Peyer's patch (tissue), 4 donors: Measurements from ENCODE around the gene SCAI. TPM values are rescaled to one million over a fixed set of nuclear protein-coding genes. Genes with fewer than 3 reads are reported as not detected.

Experiments used
- DNase-seq, 3 donors: peaks; one replicate each; pipeline ENCODE4 v3.0.0-alpha.2; 2017 to 2019
- H3K27ac ChIP-seq, 4 donors: fragments of 200-600 bp; sonication (generic); one replicate each; pipeline ENCODE4 v1.5.1; 2016 to 2019
- H3K27me3 ChIP-seq, 2 donors: fragments of 200-600 bp; sonication (generic); one replicate each; pipeline ENCODE4 v1.5.1; 2019
- H3K36me3 ChIP-seq, 3 donors: fragments of 200-600 bp; sonication (generic); one replicate each; pipeline ENCODE4 v1.5.1; 2016 to 2019
- H3K4me1 ChIP-seq, 4 donors: fragments of 200-600 bp; sonication (generic); one replicate each; pipeline ENCODE4 v1.5.1; 2016 to 2019
- H3K4me3 ChIP-seq, 4 donors: fragments of 200-600 bp; sonication (generic); 1 replicate in 3 of 4; 2 replicates in 1 of 4; pipeline ENCODE4 v1.5.1; 2016 to 2019; ENCODE audit warnings: mild to moderate bottlenecking in 1 of 4
- H3K9me3 ChIP-seq, 4 donors: fragments of 200-600 bp; sonication (generic); one replicate each; pipeline ENCODE4 v1.5.1; 2016 to 2019; ENCODE audit warnings: mild to moderate bottlenecking in 1 of 4
- POLR2A ChIP-seq, 2 donors: fragments of 450-650 bp; IDR thresholded peaks; one replicate each; pipeline ENCODE4 v1.5.1; 2017; ENCODE audit warnings: antibody characterized with exemption in 2 of 2, mild to moderate bottlenecking in 2 of 2, moderate library complexity in 2 of 2
- total RNA-seq, 4 donors: library from RNA; depleted of rRNA; stranded (reverse); fragments of >200 nt; gene quantifications; one replicate each; pipeline ENCODE4 v1.1.0, GENCODE V29; 2016
- TF ChIP-seq, protein P1 (sequence below), 6 experiments: fragments of 450-650 bp in 4 of 6; fragments of 200-600 bp in 2 of 6; sonication (generic) in 1 of 6; IDR thresholded peaks; one replicate each; pipeline ENCODE4 v1.5.1; 2017 to 2019; ENCODE audit warnings: antibody characterized with exemption in 6 of 6, mild to moderate bottlenecking in 3 of 6, moderate library complexity in 1 of 6

The SCAI gene
- total RNA-seq, 4 donors from 2014 or later = 8.7 to 32.2 (median 11.7) TPM

DNA sequence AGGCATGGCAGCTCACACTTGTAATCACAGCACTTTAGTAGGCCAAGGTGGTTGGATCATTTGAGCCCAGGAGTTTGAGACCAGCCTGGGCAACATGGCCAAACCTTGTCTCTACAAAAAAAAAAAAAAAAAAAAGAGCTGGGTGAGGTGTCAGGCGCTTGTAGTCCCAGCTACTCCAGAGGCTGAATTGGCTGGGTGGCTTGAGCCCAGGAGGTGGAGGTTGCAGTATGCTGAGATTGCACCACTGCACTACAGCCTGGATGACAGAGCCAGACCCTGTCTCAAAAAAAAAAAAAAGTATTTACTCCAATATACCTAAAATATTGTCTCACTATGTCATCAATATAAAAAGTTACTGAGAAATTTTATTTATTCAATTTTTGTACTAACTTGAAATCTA, 2.8 kb downstream of the SCAI start:
- Histone ChIP-seq H3K4me3 (no peak overlapping the region), H3K9me3 (no peaks in the 10 kb centered on the region), H3K36me3 (no peaks in the 10 kb centered on the region), H3K4me1 (peaks cover 0 to 7% (median 0%) of the 10 kb centered on the region in 4 donors), H3K27ac (no peak overlapping the region), H3K27me3 (no peaks in the 10 kb centered on the region)
- no peak for DNase-seq
- no peak for TF ChIP-seq POLR2A (IDR thresholded peaks at IDR 0.05)

DNA sequence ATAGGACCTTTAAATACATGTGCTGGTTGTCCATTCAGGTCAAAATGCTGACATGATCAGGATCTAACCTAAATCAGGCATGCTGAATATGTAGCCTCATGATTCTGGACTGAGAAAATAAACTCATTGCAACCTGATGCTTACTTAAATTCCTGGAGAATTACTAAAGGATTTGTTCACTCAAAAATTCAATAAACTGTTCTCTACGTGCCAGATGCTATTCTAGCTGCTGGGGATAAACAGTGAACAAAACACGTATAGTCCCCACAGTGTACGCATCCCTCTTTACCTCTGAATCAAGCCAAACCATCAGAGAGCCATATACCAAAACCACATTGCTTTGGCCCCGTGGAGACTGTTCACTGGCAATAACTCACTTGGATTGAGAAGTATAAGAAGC, 6.1 kb downstream of the SCAI start:
- TF ChIP-seq, protein P1, sequence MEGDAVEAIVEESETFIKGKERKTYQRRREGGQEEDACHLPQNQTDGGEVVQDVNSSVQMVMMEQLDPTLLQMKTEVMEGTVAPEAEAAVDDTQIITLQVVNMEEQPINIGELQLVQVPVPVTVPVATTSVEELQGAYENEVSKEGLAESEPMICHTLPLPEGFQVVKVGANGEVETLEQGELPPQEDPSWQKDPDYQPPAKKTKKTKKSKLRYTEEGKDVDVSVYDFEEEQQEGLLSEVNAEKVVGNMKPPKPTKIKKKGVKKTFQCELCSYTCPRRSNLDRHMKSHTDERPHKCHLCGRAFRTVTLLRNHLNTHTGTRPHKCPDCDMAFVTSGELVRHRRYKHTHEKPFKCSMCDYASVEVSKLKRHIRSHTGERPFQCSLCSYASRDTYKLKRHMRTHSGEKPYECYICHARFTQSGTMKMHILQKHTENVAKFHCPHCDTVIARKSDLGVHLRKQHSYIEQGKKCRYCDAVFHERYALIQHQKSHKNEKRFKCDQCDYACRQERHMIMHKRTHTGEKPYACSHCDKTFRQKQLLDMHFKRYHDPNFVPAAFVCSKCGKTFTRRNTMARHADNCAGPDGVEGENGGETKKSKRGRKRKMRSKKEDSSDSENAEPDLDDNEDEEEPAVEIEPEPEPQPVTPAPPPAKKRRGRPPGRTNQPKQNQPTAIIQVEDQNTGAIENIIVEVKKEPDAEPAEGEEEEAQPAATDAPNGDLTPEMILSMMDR (IDR thresholded peaks at IDR 0.05) = no peak
- no peak for TF ChIP-seq POLR2A (IDR thresholded peaks at IDR 0.05)
- no peaks in the 10 kb centered on the region for H3K27me3 ChIP-seq
- no peak overlapping the region for H3K27ac ChIP-seq
- H3K36me3 ChIP-seq = no peaks in the 10 kb centered on the region
- DNase-seq = no peak
- H3K9me3 ChIP-seq = no peaks in the 10 kb centered on the region
- peaks cover 0 to under 1% (median 0%) of the 10 kb centered on the region in 4 donors for H3K4me1 ChIP-seq
- no peak overlapping the region for H3K4me3 ChIP-seq

DNA sequence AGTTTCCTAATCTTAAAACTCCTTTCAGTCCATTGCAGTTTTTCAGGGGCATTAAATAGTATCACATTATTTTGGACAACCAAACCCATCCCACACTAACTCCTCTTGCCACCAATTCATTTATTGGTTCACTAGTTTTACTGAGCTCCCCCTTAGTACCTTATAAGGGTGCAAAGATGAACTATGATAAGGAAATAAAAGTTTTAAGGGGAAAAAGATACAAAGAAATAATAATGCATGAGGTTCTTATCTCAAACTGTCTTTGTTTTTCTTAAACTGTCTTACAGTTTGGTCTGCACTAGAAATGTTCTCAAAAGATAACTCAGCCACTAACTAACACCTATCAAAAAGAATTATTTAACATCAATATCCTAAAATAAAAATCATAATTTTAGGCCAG, 8.4 kb downstream of the SCAI start:
- H3K27ac ChIP-seq = no peak overlapping the region

DNA sequence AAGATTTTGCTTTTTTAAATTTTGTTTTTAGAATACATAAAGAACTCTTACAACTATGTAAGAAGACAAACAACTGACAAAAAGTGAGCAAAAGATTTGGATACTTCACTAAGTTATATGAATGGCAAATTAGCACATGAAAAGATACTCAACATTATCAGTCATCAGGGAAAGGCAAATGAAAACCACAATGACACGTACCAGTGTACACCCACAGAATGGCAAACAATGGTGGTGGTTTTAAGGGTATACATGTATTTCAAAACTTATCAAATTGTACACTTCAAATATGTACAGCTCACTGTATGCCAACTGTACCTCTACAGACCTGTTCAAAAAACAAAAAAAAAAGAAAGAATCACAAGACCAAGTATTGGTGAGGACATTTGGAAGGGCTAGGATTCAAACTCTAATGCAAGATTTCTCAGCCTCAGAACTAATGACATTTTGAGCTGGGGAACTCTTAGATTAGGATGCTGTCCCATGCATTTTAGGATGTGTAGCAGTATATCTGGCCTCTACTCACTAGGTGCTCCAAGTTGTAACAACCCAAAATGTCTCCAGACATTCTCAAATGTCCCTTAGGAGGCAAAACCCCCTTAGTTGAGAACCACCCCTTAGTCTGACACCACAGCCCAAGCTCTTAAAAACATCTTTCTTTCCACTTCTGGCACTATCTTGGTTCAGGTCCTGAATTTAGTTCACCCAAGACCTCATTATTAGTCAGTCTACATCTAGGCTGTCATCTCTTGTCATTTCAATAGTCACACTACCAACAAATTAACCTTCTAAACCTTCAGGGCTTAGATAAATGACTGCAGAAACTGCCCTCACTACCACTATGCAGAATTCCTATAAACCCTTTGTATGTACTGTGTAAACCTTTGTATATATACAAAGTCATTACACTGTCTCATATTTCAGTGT, 9.7 kb downstream of the SCAI start:
- Histone ChIP-seq H3K4me3 (no peak overlapping the region), H3K27ac (no peak overlapping the region), H3K36me3 (no peaks in the 10 kb centered on the region), H3K9me3 (no peaks in the 10 kb centered on the region), H3K27me3 (no peaks in the 10 kb centered on the region), H3K4me1 (no peaks in the 10 kb centered on the region)
- no peak for TF ChIP-seq POLR2A (IDR thresholded peaks at IDR 0.05)
- TF ChIP-seq, protein P1 (IDR thresholded peaks at IDR 0.05) = no peak
- no peak for DNase-seq

More for the DNA sequence above, 8.4 kb downstream of the SCAI start:
- Histone ChIP-seq H3K9me3 (no peaks in the 10 kb centered on the region), H3K36me3 (no peaks in the 10 kb centered on the region), H3K27me3 (no peaks in the 10 kb centered on the region), H3K4me1 (no peaks in the 10 kb centered on the region), H3K4me3 (no peak overlapping the region)
- TF ChIP-seq POLR2A (IDR thresholded peaks at IDR 0.05) = no peak
- TF ChIP-seq, protein P1 (IDR thresholded peaks at IDR 0.05) = no peak
- no peak for DNase-seq

DNA sequence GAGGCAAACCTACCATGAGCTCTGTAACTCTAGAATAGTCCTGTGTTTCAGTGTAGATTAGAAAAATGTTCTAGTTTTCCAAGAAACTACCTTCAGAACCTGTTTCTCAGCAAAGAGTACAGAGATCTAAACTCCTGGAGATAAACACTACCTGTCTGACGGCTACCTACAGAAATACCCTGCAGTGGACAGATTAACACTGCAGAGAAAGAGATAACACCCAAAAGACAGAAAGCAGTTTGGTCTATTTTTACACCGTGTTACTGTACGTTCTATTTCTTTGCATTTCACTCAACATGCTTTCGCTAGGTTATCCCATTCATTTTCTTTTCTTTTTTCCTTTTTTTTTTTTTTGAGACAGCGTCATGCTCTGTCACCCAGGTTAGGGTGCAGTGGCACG, 11.6 kb downstream of the SCAI start:
- Histone ChIP-seq H3K36me3 (no peaks in the 10 kb centered on the region), H3K9me3 (no peaks in the 10 kb centered on the region), H3K27ac (no peak overlapping the region), H3K4me1 (no peaks in the 10 kb centered on the region), H3K4me3 (no peak overlapping the region), H3K27me3 (no peaks in the 10 kb centered on the region)
- TF ChIP-seq POLR2A (IDR thresholded peaks at IDR 0.05) = no peak
- TF ChIP-seq, protein P1 (IDR thresholded peaks at IDR 0.05) = no peak
- no peak for DNase-seq

DNA sequence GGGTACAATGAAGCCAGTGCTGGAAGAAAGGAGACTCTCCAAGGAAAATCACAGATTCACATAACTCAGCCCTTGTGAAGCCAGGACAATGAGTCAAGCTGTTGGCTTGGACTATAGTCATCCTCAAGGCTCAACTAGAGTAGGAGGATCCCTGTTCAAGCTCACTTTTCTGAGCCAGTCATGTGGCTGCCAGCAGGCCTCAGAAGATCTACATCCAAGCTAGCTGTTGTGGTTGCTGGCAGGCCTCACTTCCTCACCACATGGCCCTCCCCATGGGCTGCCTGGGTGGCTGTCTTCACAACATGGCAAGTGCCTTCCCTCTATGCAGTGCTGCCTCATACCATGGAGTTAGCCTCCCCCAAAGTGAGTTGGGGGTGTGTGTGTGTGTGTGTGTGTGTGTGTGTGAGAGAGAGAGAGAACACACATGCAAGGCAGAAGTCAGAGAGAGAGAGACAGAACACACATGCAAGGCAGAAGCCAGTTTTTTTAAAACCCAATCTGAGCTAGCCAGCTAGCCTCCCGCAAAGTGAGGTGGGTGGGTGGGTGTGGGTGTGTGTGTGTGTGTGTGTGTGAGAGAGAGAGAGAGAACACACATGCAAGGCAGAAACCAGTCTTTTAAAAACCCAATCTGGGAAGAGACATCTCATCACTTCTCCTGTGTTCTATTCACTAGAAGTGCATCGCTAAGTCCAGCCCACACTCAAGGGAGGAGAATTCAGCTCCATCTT, 17.1 kb downstream of the SCAI start:
- no peak overlapping the region for H3K4me3 ChIP-seq
- H3K27me3 ChIP-seq = no peaks in the 10 kb centered on the region
- no peaks in the 10 kb centered on the region for H3K36me3 ChIP-seq
- peak; percentile 55 to 90 (median 81) for DNase-seq
- TF ChIP-seq, protein P1 (IDR thresholded peaks at IDR 0.05) = no peak
- TF ChIP-seq POLR2A (IDR thresholded peaks at IDR 0.05) = no peak
- no peaks in the 10 kb centered on the region for H3K9me3 ChIP-seq
- peak overlapping the region in 3 of 4 donors; percentile 17 to 67 (median 40) for H3K27ac ChIP-seq
- peaks cover 0 to 3% (median 0%) of the 10 kb centered on the region in 4 donors for H3K4me1 ChIP-seq
